RWPE2 (cell line): ENCODE results near the gene FKBP2.
A peak's percentile ranks its signal among the peaks of the same experiment; 100 is the strongest.

Source experiments
- ATAC-seq: fragments of 200-7000 bp; cut with Tn5 transposase; 3 replicates; pipeline ENCODE4 v1.9.1; 2021; ENCODE audit warnings: low read depth
- DNase-seq: peaks from one replicate; pipeline ENCODE4 v3.0.0-alpha.2; 2020; ENCODE audit warnings: low spot score
- H3K27ac ChIP-seq: fragments of 450-650 bp; 2 replicates; pipeline ENCODE4 v1.5.1; 2017; ENCODE audit warnings: mild to moderate bottlenecking; ENCODE audit not compliant: poor library complexity, severe bottlenecking
- H3K27me3 ChIP-seq: fragments of 250-450 bp; sonication (Bioruptor Pico); 2 replicates; pipeline ENCODE4 v1.5.1; 2021; ENCODE audit warnings: mild to moderate bottlenecking, moderate library complexity; ENCODE audit not compliant: insufficient read depth, poor library complexity, severe bottlenecking
- H3K36me3 ChIP-seq: fragments of 250-450 bp; sonication (Bioruptor Pico); 2 replicates; pipeline ENCODE4 v1.5.1; 2020; ENCODE audit warnings: low read depth, mild to moderate bottlenecking, moderate library complexity
- H3K4me1 ChIP-seq: fragments of 250-450 bp; sonication (Bioruptor Pico); 2 replicates; pipeline ENCODE4 v1.5.1; 2021; ENCODE audit warnings: mild to moderate bottlenecking, moderate library complexity; ENCODE audit not compliant: insufficient read depth, poor library complexity, severe bottlenecking
- H3K4me3 ChIP-seq: fragments of 250-450 bp; sonication (Bioruptor Pico); 2 replicates; pipeline ENCODE4 v1.5.1; 2021; ENCODE audit warnings: mild to moderate bottlenecking, moderate library complexity; ENCODE audit not compliant: severe bottlenecking
- H3K9me3 ChIP-seq: fragments of 250-450 bp; sonication (Bioruptor Pico); 2 replicates; pipeline ENCODE4 v1.5.1; 2021; ENCODE audit warnings: mild to moderate bottlenecking, moderate library complexity; ENCODE audit not compliant: severe bottlenecking
- TF ChIP-seq, protein P1 (sequence below): fragments of 450-650 bp; IDR thresholded peaks from one replicate; pipeline ENCODE4 v1.5.1; 2017; ENCODE audit warnings: mild to moderate bottlenecking, moderate library complexity; ENCODE audit not compliant: poor library complexity, severe bottlenecking

Gene FKBP2

DNA sequence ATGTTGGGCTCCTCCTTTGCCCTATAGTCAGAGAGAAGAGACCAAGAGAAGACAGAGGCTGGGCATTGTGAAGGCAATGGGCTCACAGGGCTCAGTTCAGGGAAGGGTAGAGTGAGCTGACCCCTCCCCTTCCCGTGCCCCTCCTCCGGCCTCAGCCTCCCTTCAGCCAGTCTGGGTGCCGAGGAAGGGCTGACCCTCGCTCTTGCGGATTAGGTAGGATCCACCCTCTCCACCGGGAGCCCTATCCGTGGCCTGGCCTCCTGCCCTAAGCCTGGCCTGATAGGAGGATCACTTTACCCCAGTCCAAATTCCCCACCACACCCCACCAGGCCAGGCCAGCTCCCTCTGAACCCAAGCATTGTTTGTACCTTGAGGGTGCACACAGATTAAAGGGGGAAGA lies 7.7 kb downstream of the FKBP2 start:
- no peak for ATAC-seq
- H3K4me3 ChIP-seq: no peak overlapping the region
- H3K36me3 ChIP-seq: peaks cover 22% of the 10 kb centered on the region
- no peaks in the 10 kb centered on the region for H3K27me3 ChIP-seq
- DNase-seq: no peak
- TF ChIP-seq, protein P1, sequence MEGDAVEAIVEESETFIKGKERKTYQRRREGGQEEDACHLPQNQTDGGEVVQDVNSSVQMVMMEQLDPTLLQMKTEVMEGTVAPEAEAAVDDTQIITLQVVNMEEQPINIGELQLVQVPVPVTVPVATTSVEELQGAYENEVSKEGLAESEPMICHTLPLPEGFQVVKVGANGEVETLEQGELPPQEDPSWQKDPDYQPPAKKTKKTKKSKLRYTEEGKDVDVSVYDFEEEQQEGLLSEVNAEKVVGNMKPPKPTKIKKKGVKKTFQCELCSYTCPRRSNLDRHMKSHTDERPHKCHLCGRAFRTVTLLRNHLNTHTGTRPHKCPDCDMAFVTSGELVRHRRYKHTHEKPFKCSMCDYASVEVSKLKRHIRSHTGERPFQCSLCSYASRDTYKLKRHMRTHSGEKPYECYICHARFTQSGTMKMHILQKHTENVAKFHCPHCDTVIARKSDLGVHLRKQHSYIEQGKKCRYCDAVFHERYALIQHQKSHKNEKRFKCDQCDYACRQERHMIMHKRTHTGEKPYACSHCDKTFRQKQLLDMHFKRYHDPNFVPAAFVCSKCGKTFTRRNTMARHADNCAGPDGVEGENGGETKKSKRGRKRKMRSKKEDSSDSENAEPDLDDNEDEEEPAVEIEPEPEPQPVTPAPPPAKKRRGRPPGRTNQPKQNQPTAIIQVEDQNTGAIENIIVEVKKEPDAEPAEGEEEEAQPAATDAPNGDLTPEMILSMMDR: no peak
- peak overlapping the region; percentile 98 for H3K27ac ChIP-seq
- H3K9me3 ChIP-seq: no peaks in the 10 kb centered on the region
- peaks cover 8% of the 10 kb centered on the region for H3K4me1 ChIP-seq

- DNase-seq (no peak), ATAC-seq (no peak)
- Histone ChIP-seq H3K4me3 (no peak overlapping the region), H3K4me1 (peaks cover 8% of the 10 kb centered on the region), H3K36me3 (peaks cover 19% of the 10 kb centered on the region), H3K27me3 (no peaks in the 10 kb centered on the region), H3K9me3 (no peaks in the 10 kb centered on the region), H3K27ac (no peak overlapping the region)
- TF ChIP-seq, protein P1: no peak
Measured at GRCh38 chr11:64249038-64249437, 8.1 kb downstream of the FKBP2 start.

DNA sequence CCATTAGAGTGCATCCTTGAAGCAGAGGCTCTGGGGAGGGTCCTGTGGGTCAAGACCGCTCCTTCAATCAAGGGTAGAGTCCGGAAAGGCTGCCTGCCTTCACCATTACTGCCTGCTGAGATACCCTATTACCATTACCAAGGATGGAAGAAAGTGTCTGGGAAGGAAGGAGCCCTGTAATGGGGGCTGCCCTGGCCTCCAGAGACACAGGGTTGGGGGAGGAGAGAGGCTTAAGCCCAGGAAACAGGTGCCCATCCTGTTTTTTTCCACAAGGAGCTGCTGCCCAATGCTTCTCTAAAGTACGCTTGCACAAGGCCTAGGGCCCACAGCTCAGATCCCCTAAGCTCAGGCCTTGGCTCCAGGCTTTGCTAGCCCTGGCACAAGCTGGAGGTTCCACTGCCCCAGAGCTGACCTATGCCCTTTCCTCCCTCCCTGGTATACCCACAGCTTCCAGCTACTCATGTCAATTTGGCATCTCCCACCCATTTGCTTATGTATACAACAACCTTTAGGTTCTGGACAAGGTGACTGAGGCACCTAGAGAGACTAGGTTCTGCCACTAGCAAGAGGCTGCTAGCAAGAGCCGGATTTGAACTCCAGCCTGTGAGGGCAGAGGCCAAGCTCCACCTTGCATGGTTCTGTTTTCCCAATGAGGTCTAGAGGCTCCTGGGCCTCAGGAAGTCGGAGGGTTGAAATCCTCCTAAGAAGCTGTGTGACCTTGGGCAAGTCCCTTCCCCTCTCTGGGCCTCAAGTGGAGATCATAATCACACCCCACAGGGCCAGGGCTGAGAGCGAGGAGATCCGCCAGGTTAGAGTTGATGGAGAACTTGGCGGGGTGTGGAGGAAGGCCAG lies 8.9 kb downstream of the FKBP2 start:
- DNase-seq: no peak
- peaks cover 20% of the 10 kb centered on the region for H3K36me3 ChIP-seq
- H3K27me3 ChIP-seq: no peaks in the 10 kb centered on the region
- H3K27ac ChIP-seq: no peak overlapping the region
- H3K4me1 ChIP-seq: peaks cover 8% of the 10 kb centered on the region
- H3K9me3 ChIP-seq: no peaks in the 10 kb centered on the region
- TF ChIP-seq, protein P1: no peak
- no peak overlapping the region for H3K4me3 ChIP-seq
- no peak for ATAC-seq

DNA sequence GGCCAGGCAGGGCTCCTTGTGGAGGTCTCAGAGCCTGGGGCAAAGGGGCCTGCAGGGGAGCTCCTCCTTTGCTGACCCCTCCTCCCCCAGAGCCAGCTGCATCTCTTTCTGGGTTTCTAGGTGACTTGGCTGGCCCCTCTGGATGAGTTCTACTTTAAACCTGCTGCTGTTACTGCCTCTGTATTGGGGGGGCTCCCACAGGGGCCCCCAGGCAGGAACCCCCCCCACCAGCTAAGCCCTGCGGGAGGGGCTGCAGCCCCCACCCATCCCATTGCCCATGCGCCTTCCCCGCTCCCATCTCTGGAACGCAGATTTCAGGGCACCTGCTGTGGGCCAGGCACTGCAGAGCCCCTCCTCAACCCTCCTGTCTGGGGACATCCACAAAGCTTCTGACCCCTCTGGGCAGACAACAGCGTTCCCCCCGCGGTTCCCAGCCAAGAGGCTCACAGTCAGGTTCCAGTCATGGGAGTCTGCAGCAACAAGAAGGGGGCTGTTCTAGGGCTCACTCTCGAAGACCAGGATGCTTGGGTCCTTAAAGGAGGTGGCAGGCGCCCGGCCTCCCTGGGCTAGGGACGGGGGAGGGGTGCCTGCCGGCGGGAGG lies 9.6 kb downstream of the FKBP2 start:
- ATAC-seq (no peak), DNase-seq (no peak)
- TF ChIP-seq, protein P1: no peak
- H3K4me3 ChIP-seq: peak overlapping the region; percentile 89
- peaks cover 20% of the 10 kb centered on the region for H3K36me3 ChIP-seq
- no peaks in the 10 kb centered on the region for H3K9me3 ChIP-seq
- H3K4me1 ChIP-seq: peaks cover 8% of the 10 kb centered on the region
- peak overlapping the region; percentile 75 for H3K27ac ChIP-seq
- no peaks in the 10 kb centered on the region for H3K27me3 ChIP-seq
